DOHH2 (cell line): ENCODE data around the gene GNAS-AS1.

Experiments used
- CTCF ChIP-seq: fragments of 200-600 bp; sonication (generic); IDR thresholded peaks from one replicate; pipeline ENCODE4 v1.5.1; 2014; ENCODE audit warnings: antibody characterized with exemption, mild to moderate bottlenecking, low read depth, low read length; ENCODE audit not compliant: poor library complexity, severe bottlenecking
- EZH2phosphoT487 ChIP-seq: fragments of 200-600 bp; sonication (generic); IDR thresholded peaks from 2 replicates; pipeline ENCODE4 v1.6.1; 2017; ENCODE audit warnings: borderline replicate concordance, mild to moderate bottlenecking, antibody characterized with exemption, low read length, moderate library complexity, mixed read lengths

- no peak for TF ChIP-seq CTCF
- TF ChIP-seq EZH2phosphoT487: no peak
Observed at GRCh38 chr20:58898629-58899408, 48.1 kb upstream of the GNAS-AS1 start.
